Activated CD4-positive, alpha-beta memory T cell treated with anti-CD3 and anti-CD28 coated beads for 36 hours (primary cell): ENCODE data around the gene SSTR5. TPM values are rescaled to one million over a fixed set of nuclear protein-coding genes. Genes with fewer than 3 reads are reported as not detected.
"Not testable (repeated sequence)": the region's sequence is repeated elsewhere in the genome, so short reads cannot be mapped to it uniquely, and the experiment has no call there.

Source experiments
- CTCF ChIA-PET: fragments of 350-600 bp; sonication (Branson Sonifier 250); formaldehyde crosslinking; loops from one replicate; lab custom pipeline; 2021; ENCODE audit warnings: antibody characterized with exemption, inconsistent platforms; lab: Charles Lee
- POLR2A ChIA-PET: fragments of 350-600 bp; sonication (Branson Sonifier 250); formaldehyde crosslinking; loops from one replicate; lab custom pipeline; 2021; ENCODE audit warnings: antibody characterized with exemption; lab: Charles Lee
- DNase-seq: peaks from one replicate; pipeline ENCODE4 v3.0.0-alpha.2; 2020
- H3K27ac Mint-ChIP-seq: one replicate; pipeline ENCODE4 v1.8.0; 2021; ENCODE audit warnings: mixed read lengths
- H3K27me3 Mint-ChIP-seq: one replicate; pipeline ENCODE4 v1.8.0; 2021; ENCODE audit warnings: mixed read lengths
- H3K36me3 Mint-ChIP-seq: one replicate; pipeline ENCODE4 v1.8.0; 2021; ENCODE audit warnings: mixed read lengths
- H3K4me1 Mint-ChIP-seq: one replicate; pipeline ENCODE4 v1.8.0; 2021; ENCODE audit warnings: low read depth, mixed read lengths
- H3K4me3 Mint-ChIP-seq: one replicate; pipeline ENCODE4 v1.8.0; 2021; ENCODE audit warnings: mild to moderate bottlenecking, mixed read lengths
- H3K9me3 Mint-ChIP-seq: one replicate; pipeline ENCODE4 v1.8.0; 2021; ENCODE audit warnings: mixed read lengths
- intact Hi-C: fragments of 100-400 bp; cut with micrococcal nuclease; formaldehyde crosslinking; loops from one replicate; pipeline ENCODE4 v1.15.1; 2023
- total RNA-seq, 2 experiments: library from RNA; stranded (reverse); gene quantifications; one replicate each; pipeline ENCODE4 v1.2.3, GENCODE V29; 2021

The SSTR5 gene
- not detected for total RNA-seq

GRCh38 chr16:1072526-1073261 is at the start of gene SSTR5:
SSTR5 (plus strand) TSS chr16:1072747; CDS start chr16:1078869, 6,122 bp downstream.
- intact Hi-C loops, result no loop called here
- ChIA-PET CTCF (no interaction called here), POLR2A (no interaction called here)
- H3K27ac Mint-ChIP-seq, result no peak within 1 kb of the TSS
- H3K4me3 Mint-ChIP-seq, result no peak within 1 kb of the TSS
- DNase-seq, result no peak
- H3K9me3 Mint-ChIP-seq, result no peaks in the 10 kb centered on the region
- H3K27me3 Mint-ChIP-seq, result peaks cover 25% of the 10 kb centered on the region
- H3K36me3 Mint-ChIP-seq, result peaks cover 1% of the 10 kb centered on the region
- H3K4me1 Mint-ChIP-seq, result no peaks in the 10 kb centered on the region

GRCh38 chr16:1024138-1024537 is 48.4 kb upstream of the SSTR5 start:
- no peaks in the 10 kb centered on the region for H3K4me1 Mint-ChIP-seq

GRCh38 chr16:1025183-1025809 is 47.3 kb upstream of the SSTR5 start:
- CTCF ChIA-PET, H3K36me3 Mint-ChIP-seq, H3K27me3 Mint-ChIP-seq, H3K9me3 Mint-ChIP-seq, H3K27ac Mint-ChIP-seq, H3K4me3 Mint-ChIP-seq, POLR2A ChIA-PET, intact Hi-C loops, H3K4me1 Mint-ChIP-seq: not testable (repeated sequence)
- DNase-seq, result peak; percentile 21

More at GRCh38 chr16:1024138-1024537, 48.4 kb upstream of the SSTR5 start:
- no peak for DNase-seq
- Mint-ChIP-seq H3K4me3 (no peak overlapping the region), H3K36me3 (no peaks in the 10 kb centered on the region), H3K27ac (no peak overlapping the region), H3K9me3 (no peaks in the 10 kb centered on the region), H3K27me3 (peaks cover 3% of the 10 kb centered on the region)
- ChIA-PET POLR2A (no interaction called here), CTCF (no interaction called here)
- intact Hi-C loops, result no loop called here

- Mint-ChIP-seq H3K36me3 (no peaks in the 10 kb centered on the region), H3K4me1 (no peaks in the 10 kb centered on the region), H3K9me3 (no peaks in the 10 kb centered on the region), H3K27me3 (peaks cover 7% of the 10 kb centered on the region), H3K27ac (no peak overlapping the region), H3K4me3 (no peak overlapping the region)
- intact Hi-C loops, result no loop called here
- CTCF ChIA-PET, result no interaction called here
- POLR2A ChIA-PET, result no interaction called here
- no peak for DNase-seq
These were observed 46.3 kb upstream of the SSTR5 start for GRCh38 chr16:1026057-1026783.

GRCh38 chr16:1026784-1027500 is 45.6 kb upstream of the SSTR5 start:
- POLR2A ChIA-PET, result no interaction called here
- no peaks in the 10 kb centered on the region for H3K4me1 Mint-ChIP-seq
- intact Hi-C loops, result no loop called here
- CTCF ChIA-PET, result no interaction called here
- no peaks in the 10 kb centered on the region for H3K9me3 Mint-ChIP-seq
- H3K4me3 Mint-ChIP-seq, result no peak overlapping the region
- no peak overlapping the region for H3K27ac Mint-ChIP-seq
- peaks cover 7% of the 10 kb centered on the region for H3K27me3 Mint-ChIP-seq
- no peak for DNase-seq
- H3K36me3 Mint-ChIP-seq, result no peaks in the 10 kb centered on the region

GRCh38 chr16:1027501-1027815 is 45.1 kb upstream of the SSTR5 start:
- CTCF ChIA-PET, result no interaction called here
- H3K4me3 Mint-ChIP-seq, result no peak overlapping the region
- POLR2A ChIA-PET, result no interaction called here
- H3K27ac Mint-ChIP-seq, result no peak overlapping the region
- intact Hi-C loops, result no loop called here
- H3K27me3 Mint-ChIP-seq, result peaks cover 7% of the 10 kb centered on the region
- no peak for DNase-seq
- H3K36me3 Mint-ChIP-seq, result no peaks in the 10 kb centered on the region
- H3K9me3 Mint-ChIP-seq, result no peaks in the 10 kb centered on the region
- H3K4me1 Mint-ChIP-seq, result no peaks in the 10 kb centered on the region

- intact Hi-C loops, result no loop called here
- POLR2A ChIA-PET, result no interaction called here
- no peak for DNase-seq
These were observed 44.5 kb upstream of the SSTR5 start for GRCh38 chr16:1028056-1028455.

GRCh38 chr16:1028524-1029258 is 43.9 kb upstream of the SSTR5 start:
- Mint-ChIP-seq H3K27me3 (peaks cover 7% of the 10 kb centered on the region), H3K36me3 (no peaks in the 10 kb centered on the region), H3K4me3 (no peak overlapping the region), H3K27ac (no peak overlapping the region), H3K9me3 (no peaks in the 10 kb centered on the region), H3K4me1 (no peaks in the 10 kb centered on the region)
- intact Hi-C loops, result no loop called here
- DNase-seq, result no peak
- POLR2A ChIA-PET, result no interaction called here
- CTCF ChIA-PET, result no interaction called here

More at GRCh38 chr16:1028056-1028455, 44.5 kb upstream of the SSTR5 start:
- no peak overlapping the region for H3K27ac Mint-ChIP-seq
- no peaks in the 10 kb centered on the region for H3K4me1 Mint-ChIP-seq
- H3K27me3 Mint-ChIP-seq, result peaks cover 7% of the 10 kb centered on the region
- H3K36me3 Mint-ChIP-seq, result no peaks in the 10 kb centered on the region
- H3K4me3 Mint-ChIP-seq, result no peak overlapping the region
- CTCF ChIA-PET, result no interaction called here
- H3K9me3 Mint-ChIP-seq, result no peaks in the 10 kb centered on the region

- POLR2A ChIA-PET, result no interaction called here
These were observed 43.3 kb upstream of the SSTR5 start for GRCh38 chr16:1029259-1029545.

GRCh38 chr16:1030473-1030901 is 42.1 kb upstream of the SSTR5 start:
- ChIA-PET POLR2A (no interaction called here), CTCF (no interaction called here)
- Mint-ChIP-seq H3K36me3 (no peaks in the 10 kb centered on the region), H3K27me3 (peaks cover 10% of the 10 kb centered on the region), H3K4me1 (no peaks in the 10 kb centered on the region), H3K27ac (no peak overlapping the region), H3K4me3 (no peak overlapping the region), H3K9me3 (no peaks in the 10 kb centered on the region)
- no peak for DNase-seq
- intact Hi-C loops, result no loop called here

More at GRCh38 chr16:1029259-1029545, 43.3 kb upstream of the SSTR5 start:
- intact Hi-C loops, result no loop called here
- no peak for DNase-seq
- H3K27me3 Mint-ChIP-seq, result peaks cover 7% of the 10 kb centered on the region
- no peak overlapping the region for H3K4me3 Mint-ChIP-seq
- H3K27ac Mint-ChIP-seq, result no peak overlapping the region
- H3K9me3 Mint-ChIP-seq, result no peaks in the 10 kb centered on the region
- no peaks in the 10 kb centered on the region for H3K4me1 Mint-ChIP-seq
- CTCF ChIA-PET, result no interaction called here
- no peaks in the 10 kb centered on the region for H3K36me3 Mint-ChIP-seq

GRCh38 chr16:1031666-1032065 is 40.9 kb upstream of the SSTR5 start:
- Mint-ChIP-seq H3K27me3 (peaks cover 10% of the 10 kb centered on the region), H3K9me3 (no peaks in the 10 kb centered on the region), H3K27ac (no peak overlapping the region), H3K36me3 (no peaks in the 10 kb centered on the region), H3K4me1 (no peaks in the 10 kb centered on the region), H3K4me3 (no peak overlapping the region)
- DNase-seq, result no peak
- ChIA-PET POLR2A (no interaction called here), CTCF (no interaction called here)
- intact Hi-C loops, result no loop called here

- Mint-ChIP-seq H3K4me1 (no peaks in the 10 kb centered on the region), H3K9me3 (no peaks in the 10 kb centered on the region), H3K27me3 (peaks cover 10% of the 10 kb centered on the region), H3K27ac (no peak overlapping the region), H3K4me3 (no peak overlapping the region), H3K36me3 (no peaks in the 10 kb centered on the region)
- DNase-seq, result no peak
- ChIA-PET CTCF (no interaction called here), POLR2A (no interaction called here)
- intact Hi-C loops, result no loop called here
These were observed 39.9 kb upstream of the SSTR5 start for GRCh38 chr16:1032607-1033006.
